HG02938 (cell line): ENCODE results near the gene DNAJC22.
"Not testable (repeated sequence)": the region's sequence is repeated elsewhere in the genome, so short reads cannot be mapped to it uniquely, and the experiment has no call there.

ENCODE experiments used
- ATAC-seq: cut with Tn5 transposase; IDR thresholded peaks from one replicate; pipeline ENCODE4 v1.9.1; 2021; ENCODE audit warnings: mild to moderate bottlenecking, moderate library complexity; ENCODE audit not compliant: unreplicated experiment

Gene DNAJC22

GRCh38 chr12:49346659-49347310, at the start of gene DNAJC22:
TSS of gene DNAJC22 (plus strand) at chr12:49346888. CDS start at chr12:49348873, 1,985 bp downstream.
- ATAC-seq = no peak

- no peak for ATAC-seq
These were observed 49.0 kb upstream of the DNAJC22 start for GRCh38 chr12:49297695-49298060.

- ATAC-seq = no peak
These were observed 48.5 kb upstream of the DNAJC22 start for GRCh38 chr12:49298160-49298559.

GRCh38 chr12:49301760-49302159, 44.9 kb upstream of the DNAJC22 start:
- ATAC-seq = no peak

- ATAC-seq = no peak
These were observed 42.5 kb upstream of the DNAJC22 start for GRCh38 chr12:49304161-49304560.

- ATAC-seq = no peak
These were observed 40.8 kb upstream of the DNAJC22 start for GRCh38 chr12:49305762-49306510.

- ATAC-seq = no peak
These were observed 37.3 kb upstream of the DNAJC22 start for GRCh38 chr12:49309386-49309785.

GRCh38 chr12:49310451-49311000, 36.2 kb upstream of the DNAJC22 start:
- ATAC-seq = not testable (repeated sequence)

GRCh38 chr12:49314811-49315210, 31.9 kb upstream of the DNAJC22 start:
- ATAC-seq = no peak

- ATAC-seq = not testable (repeated sequence)
These were observed 29.6 kb upstream of the DNAJC22 start for GRCh38 chr12:49317118-49317517.

GRCh38 chr12:49320411-49321103, 26.1 kb upstream of the DNAJC22 start:
- ATAC-seq = not testable (repeated sequence)

GRCh38 chr12:49322367-49322707, 24.4 kb upstream of the DNAJC22 start:
- no peak for ATAC-seq

- ATAC-seq = peak; percentile 96
These were observed 23.8 kb upstream of the DNAJC22 start, which contains the start of gene TROAP for GRCh38 chr12:49322708-49323523. TSS of gene TROAP (plus strand) at chr12:49323255. CDS start at chr12:49323609, 354 bp downstream.

- ATAC-seq = no peak
These were observed 23.1 kb upstream of the DNAJC22 start for GRCh38 chr12:49323524-49324097.

GRCh38 chr12:49325606-49326005, 21.1 kb upstream of the DNAJC22 start:
- no peak for ATAC-seq

GRCh38 chr12:49327368-49327767, 19.3 kb upstream of the DNAJC22 start:
- ATAC-seq = no peak

- ATAC-seq = no peak
These were observed 18.8 kb upstream of the DNAJC22 start for GRCh38 chr12:49327887-49328286.

GRCh38 chr12:49328816-49329215, 17.9 kb upstream of the DNAJC22 start:
- ATAC-seq = no peak

GRCh38 chr12:49330032-49330619, 16.6 kb upstream of the DNAJC22 start:
- ATAC-seq = no peak
